ENCODE results near the gene IL3.

DNA sequence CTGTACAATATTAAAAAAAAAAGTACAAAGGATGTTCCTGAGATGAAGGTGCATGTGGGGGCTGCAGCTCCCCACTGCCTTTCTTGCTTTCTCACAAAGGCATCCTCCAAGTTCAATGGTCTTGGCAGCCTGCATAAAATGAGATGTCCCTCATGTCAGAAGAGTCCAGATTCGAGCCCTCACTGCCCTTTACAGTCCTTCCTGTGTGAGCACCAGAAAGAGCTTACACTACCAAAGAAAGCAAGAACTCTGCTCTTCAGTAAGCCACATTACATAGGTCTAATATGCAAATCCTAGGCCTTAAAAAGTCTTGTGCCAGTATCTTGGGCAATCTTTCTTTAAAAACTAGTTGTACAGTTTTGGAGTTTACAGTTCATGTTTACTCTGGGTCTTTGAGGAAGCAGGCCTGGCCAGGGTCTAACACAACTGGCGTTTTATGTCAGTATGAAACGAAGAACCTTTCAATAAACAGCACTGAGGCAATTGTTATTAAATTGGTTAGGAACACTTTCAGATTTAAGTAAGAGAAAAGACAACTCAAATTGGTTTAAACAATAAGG, 49.1 kb downstream of the IL3 start:
- TF ChIP-seq CTCF (IDR thresholded peaks at IDR 0.05; ENCODE audit: insufficient read depth, low read depth, low read length) (no peak), EZH2 (IDR thresholded peaks at IDR 0.05; ENCODE audit: insufficient read depth, low read length) (no peak)
